HCT116 (cell line): ENCODE results near the gene WSCD2. TPM values are rescaled to one million over a fixed set of nuclear protein-coding genes. Genes with fewer than 3 reads are reported as not detected.
A peak's percentile ranks its signal among the peaks of the same experiment; 100 is the strongest.

Source experiments
- ATAC-seq: fragments of 200-7000 bp; cut with Tn5 transposase; 2 replicates; pipeline ENCODE4 v1.9.1; 2020; ENCODE audit warnings: mild to moderate bottlenecking, moderate library complexity
- BruUV-seq: library from RNA; stranded (reverse); fragments of 400-500 nt; replicated peaks from 2 replicates; lab custom pipeline; 2021; lab: Mats Ljungman, UMichigan
- CTCF ChIA-PET: fragments of 300-600 bp; sonication (Branson Sonifier 250); formaldehyde crosslinking; loops from one replicate; lab custom pipeline; 2021; ENCODE audit warnings: antibody characterized with exemption; lab: Charles Lee
- POLR2A ChIA-PET: fragments of 300-600, 350-600 bp; sonication (Branson Sonifier 250); formaldehyde crosslinking; loops from one replicate; lab custom pipeline; 2021; ENCODE audit warnings: antibody characterized with exemption; lab: Charles Lee
- RAD21 ChIA-PET, 2 experiments: fragments of 300-600 bp; sonication (Branson Sonifier 250); formaldehyde crosslinking; loops; one replicate each; lab custom pipeline; 2023; ENCODE audit warnings: low total read pairs in 2 of 2; ENCODE audit not compliant: uncharacterized antibody in 2 of 2, unreplicated experiment in 2 of 2, low non-redundant PET in 1 of 2; lab: Charles Lee
- DNase-seq: peaks from one replicate; pipeline ENCODE4 v3.0.0-alpha.2; 2010; ENCODE audit warnings: low read depth, low spot score
- H2AFZ ChIP-seq: fragments of 200-600 bp; shearing (Covaris generic), sonication (generic); 2 replicates; pipeline ENCODE4 v1.6.1; 2017; ENCODE audit warnings: low read depth, mixed run types, mixed read lengths, antibody characterized with exemption, low read length; ENCODE audit not compliant: poor library complexity, severe bottlenecking
- H3K27ac ChIP-seq: 2 replicates; pipeline ENCODE4 v1.5.1; 2012; ENCODE audit warnings: low read depth, low read length
- H3K27me3 ChIP-seq: fragments of 200-600 bp; sonication (generic); 2 replicates; pipeline ENCODE4 v1.6.1; 2016; ENCODE audit warnings: mixed run types, low read length, mixed read lengths; ENCODE audit not compliant: insufficient read depth
- H3K36me3 ChIP-seq, 2 experiments: fragments of 200-500 bp in 1 of 2; fragments of 200-600 bp in 1 of 2; sonication (Bioruptor generic) in 1 of 2; sonication (generic) in 1 of 2; 2 replicates each; pipeline versions ENCODE4 v1.5.1 to v1.6.1; 2014 to 2016; ENCODE audit warnings: low read length in 2 of 2, inconsistent platforms in 1 of 2, mixed read lengths in 1 of 2, mixed run types in 1 of 2; ENCODE audit not compliant: insufficient read depth in 2 of 2, control insufficient read depth in 1 of 2
- H3K4me1 ChIP-seq, 2 experiments: fragments of 200-600 bp in 1 of 2; sonication (generic) in 1 of 2; 2 replicates each; pipeline versions ENCODE4 v1.5.1 to v1.6.1; 2012 to 2017; ENCODE audit warnings: low read length in 2 of 2, inconsistent platforms in 1 of 2, mild to moderate bottlenecking in 1 of 2, mixed read lengths in 1 of 2, mixed run types in 1 of 2, moderate library complexity in 1 of 2; ENCODE audit not compliant: insufficient read depth in 2 of 2, control insufficient read depth in 1 of 2
- H3K4me2 ChIP-seq: fragments of 200-600 bp; sonication (generic); 2 replicates; pipeline ENCODE4 v1.6.1; 2017; ENCODE audit warnings: mixed run types, low read length, mixed read lengths
- H3K4me3 ChIP-seq, 2 experiments: fragments of 200-600 bp in 1 of 2; sonication (generic) in 1 of 2; replicated peaks in 1 of 2; 2 replicates each; pipeline ENCODE4 v1.5.1; 2011 to 2016; ENCODE audit warnings: low read length in 2 of 2, control low read depth in 1 of 2, low read depth in 1 of 2, mild to moderate bottlenecking in 1 of 2, mixed read lengths in 1 of 2, mixed run types in 1 of 2
- H3K79me2 ChIP-seq: fragments of 200-600 bp; sonication (generic); 2 replicates; pipeline ENCODE4 v1.6.1; 2017; ENCODE audit warnings: mild to moderate bottlenecking, mixed run types, low read length, moderate library complexity, mixed read lengths; ENCODE audit not compliant: insufficient read depth
- H3K9ac ChIP-seq: fragments of 200-600 bp; sonication (generic); 2 replicates; pipeline ENCODE4 v1.6.1; 2016; ENCODE audit warnings: low read length, mixed read lengths
- H3K9me2 ChIP-seq: fragments of 200-600 bp; sonication (generic), shearing (Covaris generic); 2 replicates; pipeline ENCODE4 v1.6.1; 2017; ENCODE audit warnings: mixed run types, mild to moderate bottlenecking, moderate library complexity; ENCODE audit not compliant: insufficient read depth
- H3K9me3 ChIP-seq, 2 experiments: fragments of 200-500 bp in 1 of 2; fragments of 200-600 bp in 1 of 2; sonication (Bioruptor generic) in 1 of 2; sonication (generic) in 1 of 2; 2 replicates each; pipeline ENCODE4 v1.6.1; 2014 to 2017; ENCODE audit warnings: low read length in 2 of 2, mixed read lengths in 2 of 2, inconsistent platforms in 1 of 2, low read depth in 1 of 2, mild to moderate bottlenecking in 1 of 2, mixed run types in 1 of 2, moderate library complexity in 1 of 2; ENCODE audit not compliant: control insufficient read depth in 1 of 2, insufficient read depth in 1 of 2
- H4K20me1 ChIP-seq: fragments of 200-600 bp; sonication (generic), shearing (Covaris generic); 2 replicates; pipeline ENCODE4 v1.6.1; 2017; ENCODE audit warnings: mixed run types, mild to moderate bottlenecking, moderate library complexity; ENCODE audit not compliant: insufficient read depth
- ATF3 ChIP-seq: IDR thresholded peaks from 2 replicates; pipeline ENCODE4 v1.6.1; 2012
- CBX3 ChIP-seq: IDR thresholded peaks from 2 replicates; pipeline ENCODE4 v1.6.1; 2012; ENCODE audit warnings: low read depth
- CEBPB ChIP-seq: IDR thresholded peaks from 2 replicates; pipeline ENCODE4 v1.6.1; 2012; ENCODE audit warnings: low read depth
- ELF1 ChIP-seq: IDR thresholded peaks from 2 replicates; pipeline ENCODE4 v1.6.1; 2012; ENCODE audit warnings: low read depth, borderline replicate concordance
- EZH2 ChIP-seq: fragments of 200-600 bp; sonication (generic); IDR thresholded peaks from 2 replicates; pipeline ENCODE4 v1.6.1; 2017; ENCODE audit warnings: antibody characterized with exemption, mixed run types
- FOSL1 ChIP-seq: IDR thresholded peaks from 2 replicates; pipeline ENCODE4 v1.6.1; 2012; ENCODE audit warnings: low read depth
- POLR2A ChIP-seq: IDR thresholded peaks from 2 replicates; pipeline ENCODE4 v1.7.0; 2011; ENCODE audit warnings: borderline replicate concordance; ENCODE audit not compliant: insufficient read depth, insufficient read length; ENCODE audit errors: extremely low read depth
- RAD21 ChIP-seq: IDR thresholded peaks from 2 replicates; pipeline ENCODE4 v1.6.1; 2012; ENCODE audit warnings: low read depth, mild to moderate bottlenecking
- SIN3A ChIP-seq: IDR thresholded peaks from 2 replicates; pipeline ENCODE4 v1.6.1; 2012; ENCODE audit warnings: low read depth
- SP1 ChIP-seq: IDR thresholded peaks from 2 replicates; pipeline ENCODE4 v1.6.1; 2012; ENCODE audit warnings: low read depth
- SRF ChIP-seq: IDR thresholded peaks from 2 replicates; pipeline ENCODE4 v1.6.1; 2012; ENCODE audit warnings: low read depth
- YY1 ChIP-seq: IDR thresholded peaks from 2 replicates; pipeline ENCODE4 v1.6.1; 2011; ENCODE audit warnings: low read length, low read depth, moderate library complexity, mild to moderate bottlenecking; ENCODE audit not compliant: insufficient replicate concordance; ENCODE audit errors: extremely low read depth
- ZFX ChIP-seq: fragments of 450-650 bp; IDR thresholded peaks from 2 replicates; pipeline ENCODE4 v1.6.1; 2017
- ZNF274 ChIP-seq: fragments of 200-500 bp; sonication (Bioruptor generic); IDR thresholded peaks from 2 replicates; pipeline ENCODE4 v1.6.1; 2014; ENCODE audit warnings: mild to moderate bottlenecking, low read depth, low read length, inconsistent platforms
- intact Hi-C: fragments of 100-400 bp; cut with micrococcal nuclease; formaldehyde crosslinking; loops from 2 replicates; pipeline ENCODE4 v1.10.0; 2022
- total RNA-seq: library from RNA; stranded (reverse); gene quantifications from one replicate; pipeline ENCODE4 v1.2.1, GENCODE V29; 2021; ENCODE audit not compliant: unreplicated experiment
- TF ChIP-seq, protein P1 (sequence below): IDR thresholded peaks from 2 replicates; pipeline ENCODE4 v1.6.1; 2011; ENCODE audit warnings: mild to moderate bottlenecking, low read length, moderate library complexity; ENCODE audit not compliant: insufficient replicate concordance; ENCODE audit errors: extremely low read depth

Gene WSCD2
- total RNA-seq, 1 experiment from 2014 or later = 0.05 TPM

DNA sequence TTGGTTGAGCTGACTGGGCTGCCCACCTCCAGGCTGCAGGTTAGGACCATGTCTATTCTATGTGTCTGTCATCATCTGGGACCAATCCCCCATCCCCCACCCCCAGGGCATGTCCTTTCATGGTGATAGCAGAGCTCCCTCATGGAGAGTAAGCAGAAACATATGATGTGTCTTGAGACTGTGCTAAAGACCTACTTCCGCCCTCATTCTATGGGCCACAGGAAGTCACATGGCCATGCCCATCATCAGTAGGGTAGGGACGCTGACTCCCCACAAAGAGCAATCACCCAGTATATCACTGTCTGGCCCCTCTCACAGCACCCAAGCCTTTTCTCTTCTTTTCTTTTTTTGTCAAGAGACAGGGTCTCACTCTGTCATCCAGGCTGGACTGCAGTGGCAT is 110.3 kb downstream of the WSCD2 start:
- no peak for DNase-seq
- no peaks in the 10 kb centered on the region for H3K79me2 ChIP-seq
- no peaks in the 10 kb centered on the region for H3K4me1 ChIP-seq
- peaks cover 48% of the 10 kb centered on the region for H3K27me3 ChIP-seq
- no peaks in the 10 kb centered on the region for H3K9me2 ChIP-seq
- no peaks in the 10 kb centered on the region for H4K20me1 ChIP-seq
- no peak for ATAC-seq
- ChIA-PET CTCF (no interaction called here), POLR2A (no interaction called here), RAD21 (no interaction called here)
- no peak overlapping the region for H3K4me3 ChIP-seq
- BruUV-seq = no TSS peak
- no peak overlapping the region for H3K9ac ChIP-seq
- intact Hi-C loops = no loop called here
- no peak overlapping the region for H3K27ac ChIP-seq
- no peaks in the 10 kb centered on the region for H3K9me3 ChIP-seq
- no peaks in the 10 kb centered on the region for H3K36me3 ChIP-seq
- no peak overlapping the region for H3K4me2 ChIP-seq
- H2AFZ ChIP-seq = no peak overlapping the region
- TF ChIP-seq ZFX = no peak
- TF ChIP-seq YY1 = no peak

DNA sequence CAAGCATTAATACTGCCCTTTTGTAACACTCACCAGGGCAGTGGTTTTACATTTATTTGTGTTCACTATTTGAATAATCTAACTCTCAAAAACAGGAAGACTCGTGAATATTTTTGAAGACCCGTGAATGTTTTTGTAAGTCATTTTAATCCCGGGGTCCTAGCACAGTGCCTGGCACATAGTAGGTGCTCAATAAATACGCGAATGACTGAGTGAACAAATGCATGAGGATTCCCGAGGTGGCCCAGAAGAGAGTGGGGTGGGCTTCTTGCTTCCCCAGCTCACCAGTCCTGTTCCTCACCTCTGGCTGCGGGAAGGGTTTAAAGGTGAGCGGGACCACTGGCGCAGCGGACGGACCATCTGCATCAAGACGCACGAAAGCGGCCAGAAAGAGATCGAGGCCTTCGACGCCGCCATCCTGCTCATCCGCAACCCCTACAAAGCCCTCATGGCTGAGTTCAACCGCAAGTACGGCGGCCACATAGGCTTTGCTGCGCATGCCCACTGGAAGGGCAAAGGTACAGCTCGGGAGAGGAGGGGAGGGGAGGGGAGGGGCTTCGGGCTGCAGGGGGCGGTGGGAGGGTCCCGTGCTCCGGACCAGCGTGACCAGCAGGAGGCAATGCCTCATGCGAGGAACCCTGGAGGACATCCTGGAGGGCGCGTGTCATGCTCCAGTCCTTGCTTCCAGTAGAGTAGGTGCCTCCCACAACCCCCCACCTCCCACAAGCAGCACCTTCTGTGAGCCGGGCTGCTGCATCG is 111.1 kb downstream of the WSCD2 start:
- no TSS peak for BruUV-seq
- no peak for DNase-seq
- ATAC-seq = 0 out of 2 replicates have a peak, but pooled peaks have one; percentile 26
- Histone ChIP-seq H3K9me2 (no peaks in the 10 kb centered on the region), H3K4me3 (no peak overlapping the region), H3K4me2 (no peak overlapping the region), H3K4me1 (no peaks in the 10 kb centered on the region), H4K20me1 (no peaks in the 10 kb centered on the region), H3K9ac (no peak overlapping the region), H3K79me2 (no peaks in the 10 kb centered on the region), H3K9me3 (no peaks in the 10 kb centered on the region), H3K36me3 (no peaks in the 10 kb centered on the region), H3K27ac (no peak overlapping the region), H3K27me3 (peaks cover 44% of the 10 kb centered on the region), H2AFZ (no peak overlapping the region)
- no peak for TF ChIP-seq ELF1
- no peak for TF ChIP-seq FOSL1
- no peak for TF ChIP-seq ZNF274
- no peak for TF ChIP-seq SIN3A
- no peak for TF ChIP-seq POLR2A
- TF ChIP-seq SP1 = no peak
- TF ChIP-seq SRF = no peak
- no peak for TF ChIP-seq ATF3
- TF ChIP-seq EZH2 = no peak
- TF ChIP-seq, protein P1, sequence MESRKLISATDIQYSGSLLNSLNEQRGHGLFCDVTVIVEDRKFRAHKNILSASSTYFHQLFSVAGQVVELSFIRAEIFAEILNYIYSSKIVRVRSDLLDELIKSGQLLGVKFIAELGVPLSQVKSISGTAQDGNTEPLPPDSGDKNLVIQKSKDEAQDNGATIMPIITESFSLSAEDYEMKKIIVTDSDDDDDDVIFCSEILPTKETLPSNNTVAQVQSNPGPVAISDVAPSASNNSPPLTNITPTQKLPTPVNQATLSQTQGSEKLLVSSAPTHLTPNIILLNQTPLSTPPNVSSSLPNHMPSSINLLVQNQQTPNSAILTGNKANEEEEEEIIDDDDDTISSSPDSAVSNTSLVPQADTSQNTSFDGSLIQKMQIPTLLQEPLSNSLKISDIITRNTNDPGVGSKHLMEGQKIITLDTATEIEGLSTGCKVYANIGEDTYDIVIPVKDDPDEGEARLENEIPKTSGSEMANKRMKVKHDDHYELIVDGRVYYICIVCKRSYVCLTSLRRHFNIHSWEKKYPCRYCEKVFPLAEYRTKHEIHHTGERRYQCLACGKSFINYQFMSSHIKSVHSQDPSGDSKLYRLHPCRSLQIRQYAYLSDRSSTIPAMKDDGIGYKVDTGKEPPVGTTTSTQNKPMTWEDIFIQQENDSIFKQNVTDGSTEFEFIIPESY = no peak
- TF ChIP-seq ZFX = no peak
- TF ChIP-seq CEBPB = no peak
- no peak for TF ChIP-seq RAD21
- no peak for TF ChIP-seq CBX3
- POLR2A ChIA-PET = no interaction called here
- intact Hi-C loops = no loop called here
- RAD21 ChIA-PET = no interaction called here
- CTCF ChIA-PET = no interaction called here
